ENCODE results near the gene HRG. TPM values are rescaled to one million over a fixed set of nuclear protein-coding genes. Genes with fewer than 3 reads are reported as not detected.
"Not testable (repeated sequence)": the region's sequence is repeated elsewhere in the genome, so short reads cannot be mapped to it uniquely, and the experiment has no call there.

HRG gene
- total RNA-seq, 6 donors from 2014 or later, result 0.13 to 0.23 TPM; not detected in 4

DNA sequence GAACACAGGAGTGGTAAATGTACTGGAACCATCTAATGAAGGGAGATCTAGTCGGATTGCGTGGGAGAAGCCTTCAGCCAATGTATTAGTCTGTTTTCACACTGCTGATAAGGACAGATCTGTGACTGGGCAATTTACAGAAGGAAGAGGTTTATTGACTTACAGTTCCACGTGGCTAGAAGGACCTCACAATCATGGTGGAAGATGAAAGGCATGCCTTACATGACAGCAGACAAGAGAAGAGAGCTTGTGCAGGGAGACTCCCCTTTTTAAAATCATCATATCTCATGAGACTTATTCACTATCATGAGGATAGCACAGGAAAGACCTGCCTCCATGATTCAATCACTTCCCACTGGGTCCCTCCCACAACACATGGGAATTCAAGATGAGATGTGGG is 17.0 kb downstream of the HRG start:
- ATAC-seq (ENCODE audit: low FRiP score in 2 of 2) (no peak), DNase-seq (no peak)
- Histone ChIP-seq H3K9me3 (no peaks in the 10 kb centered on the region), H3K36me3 (no peaks in the 10 kb centered on the region), H3K4me1 (no peaks in the 10 kb centered on the region), H3K27me3 (no peaks in the 10 kb centered on the region), H3K27ac (no peak overlapping the region), H3K4me3 (no peak overlapping the region)
- 66 to 67% methylated on average over 3 of the region's 3 CpGs for WGBS, 2 donors
- TF ChIP-seq, protein P1, sequence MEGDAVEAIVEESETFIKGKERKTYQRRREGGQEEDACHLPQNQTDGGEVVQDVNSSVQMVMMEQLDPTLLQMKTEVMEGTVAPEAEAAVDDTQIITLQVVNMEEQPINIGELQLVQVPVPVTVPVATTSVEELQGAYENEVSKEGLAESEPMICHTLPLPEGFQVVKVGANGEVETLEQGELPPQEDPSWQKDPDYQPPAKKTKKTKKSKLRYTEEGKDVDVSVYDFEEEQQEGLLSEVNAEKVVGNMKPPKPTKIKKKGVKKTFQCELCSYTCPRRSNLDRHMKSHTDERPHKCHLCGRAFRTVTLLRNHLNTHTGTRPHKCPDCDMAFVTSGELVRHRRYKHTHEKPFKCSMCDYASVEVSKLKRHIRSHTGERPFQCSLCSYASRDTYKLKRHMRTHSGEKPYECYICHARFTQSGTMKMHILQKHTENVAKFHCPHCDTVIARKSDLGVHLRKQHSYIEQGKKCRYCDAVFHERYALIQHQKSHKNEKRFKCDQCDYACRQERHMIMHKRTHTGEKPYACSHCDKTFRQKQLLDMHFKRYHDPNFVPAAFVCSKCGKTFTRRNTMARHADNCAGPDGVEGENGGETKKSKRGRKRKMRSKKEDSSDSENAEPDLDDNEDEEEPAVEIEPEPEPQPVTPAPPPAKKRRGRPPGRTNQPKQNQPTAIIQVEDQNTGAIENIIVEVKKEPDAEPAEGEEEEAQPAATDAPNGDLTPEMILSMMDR (IDR thresholded peaks at IDR 0.05), result no peak
- no peak for TF ChIP-seq POLR2AphosphoS5 (IDR thresholded peaks at IDR 0.05)

DNA sequence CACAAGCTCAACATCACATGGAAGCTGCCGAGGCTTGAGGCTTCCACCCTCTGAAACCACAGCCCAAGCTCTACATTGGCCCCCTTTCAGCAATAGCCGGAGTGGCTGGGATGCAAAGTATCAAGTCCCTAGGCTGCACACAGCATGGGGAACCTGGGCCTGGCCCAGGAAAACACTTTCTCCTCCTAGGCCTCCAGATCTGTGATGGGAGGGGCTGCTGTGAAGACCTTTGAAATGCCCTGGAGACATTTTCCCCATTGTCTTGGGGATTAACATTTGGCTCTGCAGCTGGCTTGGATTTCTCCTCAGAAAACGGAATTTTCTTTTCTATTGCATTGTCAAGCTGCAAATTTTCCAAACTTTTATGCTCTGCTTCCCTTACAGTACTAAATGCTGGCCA is 18.2 kb downstream of the HRG start:
- no peaks in the 10 kb centered on the region for H3K4me1 ChIP-seq
- no peak for ATAC-seq (ENCODE audit: low FRiP score in 2 of 2)
- no peak overlapping the region for H3K4me3 ChIP-seq
- no peak overlapping the region for H3K27ac ChIP-seq
- H3K27me3 ChIP-seq, result no peaks in the 10 kb centered on the region
- WGBS, 2 donors, result 70 to 74% methylated on average over 3 of the region's 3 CpGs
- DNase-seq, result no peak
- H3K36me3 ChIP-seq, result no peaks in the 10 kb centered on the region
- TF ChIP-seq, protein P1 (IDR thresholded peaks at IDR 0.05), result no peak
- TF ChIP-seq POLR2AphosphoS5 (IDR thresholded peaks at IDR 0.05), result no peak
- TF ChIP-seq EP300 (IDR thresholded peaks at IDR 0.05), result no peak
- TF ChIP-seq POLR2A (IDR thresholded peaks at IDR 0.05), result no peak
- H3K9me3 ChIP-seq, result no peaks in the 10 kb centered on the region

DNA sequence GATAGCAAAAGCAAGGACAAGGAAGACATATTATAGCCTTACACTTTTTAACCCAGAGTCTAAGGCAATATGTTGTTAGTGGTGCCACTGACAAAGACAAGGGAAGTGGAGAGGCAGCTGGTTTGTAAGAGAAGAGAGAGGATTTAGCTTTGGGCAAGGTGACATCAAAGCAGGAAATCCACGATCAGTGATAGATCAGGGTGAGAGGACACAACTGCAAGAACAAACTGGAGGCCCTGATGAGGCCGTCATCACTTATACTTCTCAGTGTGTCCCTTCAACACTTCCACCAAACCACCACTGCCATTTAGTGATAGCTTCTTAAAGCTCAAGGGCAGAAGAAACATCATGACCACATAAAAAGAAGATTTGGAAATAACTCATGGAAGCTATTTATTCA is 20.7 kb downstream of the HRG start:
- 60 to 74% methylated on average over 2 of the region's 2 CpGs for WGBS, 2 donors
- H3K27me3 ChIP-seq; H3K4me1 ChIP-seq; ATAC-seq (ENCODE audit: low FRiP score in 2 of 2); H3K36me3 ChIP-seq; DNase-seq; H3K4me3 ChIP-seq; H3K27ac ChIP-seq; H3K9me3 ChIP-seq: not testable (repeated sequence)

DNA sequence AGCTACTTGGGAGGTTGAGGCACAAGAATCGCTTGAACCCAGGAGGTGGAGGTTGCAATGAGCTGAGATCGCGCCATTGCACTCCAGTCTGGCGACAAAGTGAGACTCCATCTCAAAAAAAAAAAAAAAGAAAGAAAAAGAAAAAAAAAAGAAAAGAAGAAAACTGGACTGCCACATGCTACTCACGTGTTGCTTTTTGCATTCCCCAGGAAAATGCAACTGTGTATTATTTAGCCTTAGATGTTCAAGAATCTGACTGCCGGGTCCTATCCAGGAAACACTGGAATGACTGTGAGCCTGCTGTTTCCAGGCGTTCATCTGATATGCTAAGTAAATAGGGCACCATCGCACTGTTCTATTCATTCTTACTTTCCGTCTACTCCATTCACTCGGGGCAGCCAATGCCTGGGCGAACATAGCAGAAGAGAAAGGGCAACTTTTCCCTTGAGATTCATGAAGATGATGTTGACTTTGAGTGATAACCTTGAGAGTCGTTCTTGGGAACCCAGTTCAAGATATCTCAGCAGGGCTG is 21.4 kb downstream of the HRG start:
- Histone ChIP-seq H3K27ac (no peak overlapping the region), H3K27me3 (no peaks in the 10 kb centered on the region), H3K4me1 (no peaks in the 10 kb centered on the region), H3K4me3 (no peak overlapping the region), H3K36me3 (no peaks in the 10 kb centered on the region), H3K9me3 (no peaks in the 10 kb centered on the region)
- DNase-seq (no peak), ATAC-seq (ENCODE audit: low FRiP score in 2 of 2) (no peak)
- no peak for TF ChIP-seq POLR2A (IDR thresholded peaks at IDR 0.05)
- no peak for TF ChIP-seq POLR2AphosphoS5 (IDR thresholded peaks at IDR 0.05)
- TF ChIP-seq, protein P1 (IDR thresholded peaks at IDR 0.05), result no peak
- no peak for TF ChIP-seq EP300 (IDR thresholded peaks at IDR 0.05)
- WGBS, 2 donors, result 69 to 73% methylated on average over 12 of the region's 12 CpGs

DNA sequence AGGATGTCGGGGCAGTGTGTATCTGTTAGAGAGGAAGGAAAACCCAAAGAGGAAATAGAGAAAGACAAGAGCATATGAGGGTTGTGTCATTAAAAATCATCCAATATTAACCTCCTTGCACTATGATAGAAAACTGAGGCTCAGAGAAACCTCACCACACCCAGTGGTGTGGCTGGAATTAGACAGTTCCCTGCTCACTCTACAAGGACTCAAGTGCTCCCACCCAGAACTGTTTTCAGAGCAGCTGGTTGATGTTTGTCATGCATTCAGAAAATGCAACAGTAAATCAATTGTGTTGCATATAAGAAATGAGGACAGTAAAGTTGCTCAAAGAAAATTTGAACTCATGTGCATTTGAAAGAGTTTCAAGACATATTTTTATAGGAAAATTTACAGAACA is 24.5 kb downstream of the HRG start:
- not testable (repeated sequence) for ATAC-seq (ENCODE audit: low FRiP score in 2 of 2); DNase-seq; H3K27me3 ChIP-seq; H3K27ac ChIP-seq; H3K4me1 ChIP-seq; H3K4me3 ChIP-seq; H3K9me3 ChIP-seq; H3K36me3 ChIP-seq
- 80 to 82% methylated on average over 1 of the region's 1 CpG for WGBS, 2 donors

DNA sequence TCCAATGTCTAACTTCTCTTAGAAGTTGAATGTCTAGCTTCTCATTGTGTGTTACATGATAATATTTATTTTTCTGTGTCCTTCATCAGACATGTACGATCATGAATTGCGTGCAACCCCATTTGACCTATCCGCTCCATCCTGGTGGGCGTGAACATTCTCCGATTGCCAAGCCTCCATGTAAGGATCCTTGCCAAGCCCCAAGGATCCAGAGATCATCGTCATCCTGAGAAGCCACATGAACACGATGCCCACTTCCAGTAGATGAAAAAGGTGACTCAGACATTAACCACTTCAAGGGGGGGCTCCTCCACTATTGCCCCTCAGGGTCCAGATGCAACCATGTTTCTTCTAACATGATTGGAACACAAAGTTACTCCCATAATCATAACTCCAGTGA is 25.9 kb downstream of the HRG start:
- 85 to 91% methylated on average over 7 of the region's 7 CpGs for WGBS, 2 donors
- TF ChIP-seq, protein P1 (IDR thresholded peaks at IDR 0.05), result no peak
- TF ChIP-seq POLR2A (IDR thresholded peaks at IDR 0.05) (no peak), POLR2AphosphoS5 (IDR thresholded peaks at IDR 0.05) (no peak), EP300 (IDR thresholded peaks at IDR 0.05) (no peak)
- no peak for DNase-seq

More for the DNA sequence above, 25.9 kb downstream of the HRG start:
- Histone ChIP-seq H3K27ac (no peak overlapping the region), H3K27me3 (no peaks in the 10 kb centered on the region), H3K9me3 (no peaks in the 10 kb centered on the region), H3K4me1 (no peaks in the 10 kb centered on the region), H3K36me3 (no peaks in the 10 kb centered on the region), H3K4me3 (no peak overlapping the region)
- no peak for ATAC-seq (ENCODE audit: low FRiP score in 2 of 2)

Data from upper lobe of left lung (tissue), 6 donors.